ENCODE data around the gene RNF213. TPM values are rescaled to one million over a fixed set of nuclear protein-coding genes. Genes with fewer than 3 reads are reported as not detected.

The RNF213 gene
- total RNA-seq, 1 experiment from 2014 or later: 61.4 TPM

DNA sequence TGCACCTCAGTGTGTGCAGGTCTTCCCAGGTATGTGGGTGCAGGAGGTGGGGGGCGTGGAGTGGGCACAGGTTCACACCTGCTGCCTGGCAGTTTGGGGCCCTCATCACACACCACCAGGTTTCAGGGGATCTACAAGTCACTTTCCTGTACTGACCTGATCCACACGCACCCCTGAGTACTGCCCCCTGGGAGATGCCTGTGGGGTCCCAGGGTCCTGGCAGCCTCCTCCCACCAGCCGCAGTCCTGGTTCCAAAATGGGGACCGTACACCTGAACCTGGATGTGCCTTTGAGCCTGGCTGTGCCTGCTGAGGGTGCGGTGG is 25.9 kb downstream of the RNF213 start:
- Histone ChIP-seq H3K36me3 (ENCODE audit: control insufficient read depth, insufficient read depth, low read length) (peaks cover under 1% of the 10 kb centered on the region), H3K4me3 (ENCODE audit: low read depth, low read length) (no peak overlapping the region), H3K27me3 (replicated peaks; ENCODE audit: control insufficient read depth, insufficient read depth, low read length) (no peaks in the 10 kb centered on the region), H3K9me3 (no peaks in the 10 kb centered on the region), H3K4me1 (no peaks in the 10 kb centered on the region)
- BruUV-seq (replicated peaks): no TSS peak
- TF ChIP-seq, protein P1, sequence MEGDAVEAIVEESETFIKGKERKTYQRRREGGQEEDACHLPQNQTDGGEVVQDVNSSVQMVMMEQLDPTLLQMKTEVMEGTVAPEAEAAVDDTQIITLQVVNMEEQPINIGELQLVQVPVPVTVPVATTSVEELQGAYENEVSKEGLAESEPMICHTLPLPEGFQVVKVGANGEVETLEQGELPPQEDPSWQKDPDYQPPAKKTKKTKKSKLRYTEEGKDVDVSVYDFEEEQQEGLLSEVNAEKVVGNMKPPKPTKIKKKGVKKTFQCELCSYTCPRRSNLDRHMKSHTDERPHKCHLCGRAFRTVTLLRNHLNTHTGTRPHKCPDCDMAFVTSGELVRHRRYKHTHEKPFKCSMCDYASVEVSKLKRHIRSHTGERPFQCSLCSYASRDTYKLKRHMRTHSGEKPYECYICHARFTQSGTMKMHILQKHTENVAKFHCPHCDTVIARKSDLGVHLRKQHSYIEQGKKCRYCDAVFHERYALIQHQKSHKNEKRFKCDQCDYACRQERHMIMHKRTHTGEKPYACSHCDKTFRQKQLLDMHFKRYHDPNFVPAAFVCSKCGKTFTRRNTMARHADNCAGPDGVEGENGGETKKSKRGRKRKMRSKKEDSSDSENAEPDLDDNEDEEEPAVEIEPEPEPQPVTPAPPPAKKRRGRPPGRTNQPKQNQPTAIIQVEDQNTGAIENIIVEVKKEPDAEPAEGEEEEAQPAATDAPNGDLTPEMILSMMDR (IDR thresholded peaks at IDR 0.05; ENCODE audit: insufficient read depth in 1 of 2, low read depth in 1 of 2, low read length in 1 of 2, severe bottlenecking in 1 of 2, unreplicated experiment in 1 of 2): no peak
- intact Hi-C loops (cut with micrococcal nuclease; ENCODE audit: unreplicated experiment): no loop called here
- Mint-ChIP-seq H3K9me3 (ENCODE audit: unreplicated experiment) (no peaks in the 10 kb centered on the region), H3K36me3 (ENCODE audit: insufficient read depth, unreplicated experiment) (peaks cover 24% of the 10 kb centered on the region), H3K4me3 (ENCODE audit: unreplicated experiment) (no peak overlapping the region), H3K27me3 (ENCODE audit: insufficient read depth, unreplicated experiment) (no peaks in the 10 kb centered on the region), H3K4me1 (ENCODE audit: low read depth, unreplicated experiment) (no peaks in the 10 kb centered on the region), H3K27ac (ENCODE audit: unreplicated experiment) (no peak overlapping the region)
- CTCF ChIA-PET: no interaction called here
- POLR2A ChIA-PET: no interaction called here
- DNase-seq: no peak

DNA sequence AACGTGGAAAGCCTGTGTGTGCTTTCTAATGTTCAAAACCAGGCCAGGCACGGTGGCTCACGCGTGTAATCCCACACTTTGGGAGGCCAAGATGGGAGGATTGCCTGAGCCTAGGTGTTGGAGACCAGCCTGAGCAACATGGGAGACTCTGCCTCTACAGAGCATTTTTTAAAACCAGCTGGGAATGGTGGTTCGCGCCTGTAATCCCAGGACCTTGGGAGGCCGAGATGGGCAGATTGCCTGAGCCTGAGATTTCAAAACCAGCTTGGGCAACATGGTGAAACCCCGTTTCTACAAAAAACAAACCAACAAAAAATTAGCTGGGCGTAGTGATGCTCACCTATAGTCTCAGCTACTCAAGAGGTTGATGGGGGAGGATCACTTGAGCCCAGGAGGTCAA is 26.4 kb downstream of the RNF213 start:
- 0 out of 2 replicates have a peak, but pooled peaks cover 2% of the 10 kb centered on the region for H3K4me1 ChIP-seq
- Mint-ChIP-seq H3K9me3 (ENCODE audit: unreplicated experiment) (no peaks in the 10 kb centered on the region), H3K36me3 (ENCODE audit: insufficient read depth, unreplicated experiment) (peaks cover 28% of the 10 kb centered on the region), H3K27ac (ENCODE audit: unreplicated experiment) (no peak overlapping the region), H3K4me3 (ENCODE audit: unreplicated experiment) (no peak overlapping the region), H3K4me1 (ENCODE audit: low read depth, unreplicated experiment) (no peaks in the 10 kb centered on the region), H3K27me3 (ENCODE audit: insufficient read depth, unreplicated experiment) (no peaks in the 10 kb centered on the region)
- H3K9me3 ChIP-seq: no peaks in the 10 kb centered on the region
- ChIA-PET POLR2A (no interaction called here), CTCF (no interaction called here)
- H3K27me3 ChIP-seq (replicated peaks; ENCODE audit: control insufficient read depth, insufficient read depth, low read length): no peaks in the 10 kb centered on the region
- TF ChIP-seq, protein P1 (IDR thresholded peaks at IDR 0.05; ENCODE audit: insufficient read depth in 1 of 2, low read depth in 1 of 2, low read length in 1 of 2, severe bottlenecking in 1 of 2, unreplicated experiment in 1 of 2): no peak
- no peak overlapping the region for H3K4me3 ChIP-seq (ENCODE audit: low read depth, low read length)
- intact Hi-C loops (cut with micrococcal nuclease; ENCODE audit: unreplicated experiment): no loop called here
- BruUV-seq (replicated peaks): no TSS peak
- DNase-seq: no peak
- peaks cover 2% of the 10 kb centered on the region for H3K36me3 ChIP-seq (ENCODE audit: control insufficient read depth, insufficient read depth, low read length)

DNA sequence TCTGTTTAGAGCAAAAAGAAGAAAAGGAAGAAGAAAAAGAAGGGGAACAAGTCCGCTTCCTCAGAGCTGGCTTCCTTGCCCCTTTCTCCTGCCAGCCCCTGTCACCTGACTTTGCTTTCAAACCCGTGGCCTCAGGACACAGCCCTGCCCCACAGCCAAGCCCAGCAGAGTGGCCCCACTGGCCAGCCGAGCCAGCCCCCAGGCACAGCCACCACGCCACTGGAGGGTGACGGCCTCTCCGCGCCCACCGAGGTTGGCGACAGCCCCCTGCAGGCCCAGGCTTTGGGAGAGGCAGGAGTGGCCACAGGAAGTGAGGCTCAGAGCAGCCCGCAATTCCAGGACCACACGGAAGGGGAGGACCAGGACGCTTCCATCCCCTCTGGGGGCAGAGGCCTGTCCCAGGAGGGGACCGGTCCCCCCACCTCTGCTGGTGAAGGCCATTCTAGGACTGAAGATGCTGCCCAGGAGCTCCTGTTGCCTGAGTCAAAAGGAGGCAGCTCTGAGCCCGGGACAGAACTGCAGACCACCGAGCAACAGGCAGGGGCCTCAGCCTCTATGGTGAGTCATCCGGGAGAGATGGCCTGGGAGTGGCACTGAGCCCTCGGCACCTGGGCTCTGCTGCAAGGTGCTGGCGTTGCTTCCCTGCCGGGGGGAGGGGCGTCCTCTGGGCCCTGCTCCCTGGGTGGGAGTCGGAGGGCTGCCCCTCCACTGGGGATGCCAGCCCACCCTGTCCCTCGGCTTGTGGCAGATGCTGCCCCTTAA is 27.3 kb downstream of the RNF213 start:
- Histone ChIP-seq H3K36me3 (ENCODE audit: control insufficient read depth, insufficient read depth, low read length) (peaks cover 4% of the 10 kb centered on the region), H3K27me3 (replicated peaks; ENCODE audit: control insufficient read depth, insufficient read depth, low read length) (no peaks in the 10 kb centered on the region), H3K4me3 (ENCODE audit: low read depth, low read length) (no peak overlapping the region), H3K9me3 (no peaks in the 10 kb centered on the region), H3K4me1 (0 out of 2 replicates have a peak, but pooled peaks cover 4% of the 10 kb centered on the region)
- intact Hi-C loops (cut with micrococcal nuclease; ENCODE audit: unreplicated experiment): no loop called here
- Mint-ChIP-seq H3K4me3 (ENCODE audit: unreplicated experiment) (no peak overlapping the region), H3K9me3 (ENCODE audit: unreplicated experiment) (no peaks in the 10 kb centered on the region), H3K4me1 (ENCODE audit: low read depth, unreplicated experiment) (no peaks in the 10 kb centered on the region), H3K27ac (ENCODE audit: unreplicated experiment) (no peak overlapping the region), H3K27me3 (ENCODE audit: insufficient read depth, unreplicated experiment) (no peaks in the 10 kb centered on the region), H3K36me3 (ENCODE audit: insufficient read depth, unreplicated experiment) (peaks cover 35% of the 10 kb centered on the region)
- CTCF ChIA-PET: no interaction called here
- TF ChIP-seq, protein P1 (IDR thresholded peaks at IDR 0.05; ENCODE audit: insufficient read depth in 1 of 2, low read depth in 1 of 2, low read length in 1 of 2, severe bottlenecking in 1 of 2, unreplicated experiment in 1 of 2): no peak
- POLR2A ChIA-PET: no interaction called here
- DNase-seq: no peak
- BruUV-seq (replicated peaks): no TSS peak

Measured in Caco-2 (cell line).